PC-9 (cell line): Measurements from ENCODE around the gene SLC6A19. TPM values are rescaled to one million over a fixed set of nuclear protein-coding genes. Genes with fewer than 3 reads are reported as not detected.

ENCODE experiments used
- BruUV-seq: library from RNA; stranded (reverse); fragments of 400-500 nt; replicated peaks from 2 replicates; lab custom pipeline; 2021; lab: Mats Ljungman, UMichigan
- CTCF ChIA-PET: fragments of 300-600 bp; sonication (Branson Sonifier 250); formaldehyde crosslinking; loops from one replicate; lab custom pipeline; 2022; ENCODE audit warnings: antibody characterized with exemption; lab: Charles Lee
- POLR2A ChIA-PET: fragments of 300-600 bp; sonication (Branson Sonifier 250); formaldehyde crosslinking; loops from one replicate; lab custom pipeline; 2022; ENCODE audit warnings: antibody characterized with exemption; ENCODE audit not compliant: unreplicated experiment; lab: Charles Lee
- DNase-seq, 2 experiments: peaks; one replicate each; pipeline versions ENCODE4 v3.0.0 to v3.0.0-alpha.2; 2015 to 2022; ENCODE audit warnings: mixed read lengths in 1 of 2
- H2AFZ ChIP-seq: fragments of 200-600 bp; sonication (generic); 2 replicates; pipeline ENCODE4 v1.8.1; 2017; ENCODE audit warnings: antibody characterized with exemption
- H3F3A ChIP-seq: fragments of 200-600 bp; sonication (generic); 2 replicates; pipeline ENCODE4 v1.8.1; 2017; ENCODE audit warnings: antibody characterized with exemption, mild to moderate bottlenecking, low read depth; ENCODE audit not compliant: insufficient read depth
- H3K27ac ChIP-seq: fragments of 200-600 bp; sonication (generic); 2 replicates; pipeline ENCODE4 v1.6.1; 2016; ENCODE audit warnings: mixed run types
- H3K27me3 ChIP-seq: fragments of 200-600 bp; sonication (generic); 2 replicates; pipeline ENCODE4 v1.6.1; 2016; ENCODE audit warnings: low read depth, mixed run types; ENCODE audit not compliant: insufficient read depth
- H3K36me3 ChIP-seq: fragments of 200-600 bp; sonication (generic); 2 replicates; pipeline ENCODE4 v1.6.1; 2016; ENCODE audit warnings: low read depth, mixed run types
- H3K4me1 ChIP-seq: fragments of 200-600 bp; sonication (generic); replicated peaks from 2 replicates; pipeline ENCODE4 v1.6.1; 2016; ENCODE audit warnings: mixed run types; ENCODE audit not compliant: insufficient read depth
- H3K4me2 ChIP-seq: fragments of 200-600 bp; sonication (generic); 2 replicates; pipeline ENCODE4 v1.6.1; 2017; ENCODE audit warnings: mixed run types
- H3K4me3 ChIP-seq: fragments of 200-600 bp; sonication (generic); 2 replicates; pipeline ENCODE4 v1.6.1; 2016; ENCODE audit warnings: mixed run types
- H3K79me2 ChIP-seq: fragments of 200-600 bp; sonication (generic); 2 replicates; pipeline ENCODE4 v1.6.1; 2017; ENCODE audit warnings: low read depth, mixed run types
- H3K9me2 ChIP-seq: fragments of 200-600 bp; sonication (generic); 2 replicates; pipeline ENCODE4 v1.8.1; 2017; ENCODE audit warnings: mild to moderate bottlenecking; ENCODE audit not compliant: insufficient read depth
- H3K9me3 ChIP-seq: fragments of 200-600 bp; sonication (generic); 2 replicates; pipeline ENCODE4 v1.8.1; 2016; ENCODE audit warnings: low read depth; ENCODE audit not compliant: insufficient read depth
- H4K20me1 ChIP-seq: fragments of 200-600 bp; sonication (generic); 2 replicates; pipeline ENCODE4 v1.8.1; 2017; ENCODE audit not compliant: insufficient read depth
- CTCF ChIP-seq: fragments of 200-600 bp; sonication (generic); conservative IDR thresholded peaks from 2 replicates; pipeline ENCODE4 v1.6.1; 2017; ENCODE audit warnings: mixed run types, antibody characterized with exemption, mild to moderate bottlenecking, moderate library complexity
- EZH2 ChIP-seq: fragments of 200-600 bp; sonication (generic); IDR thresholded peaks from 2 replicates; pipeline ENCODE4 v1.8.0; 2017; ENCODE audit warnings: antibody characterized with exemption, low read depth
- intact Hi-C: fragments of 100-400 bp; cut with micrococcal nuclease; formaldehyde crosslinking; loops from one replicate; pipeline ENCODE4 v1.10.0; 2022; ENCODE audit not compliant: unreplicated experiment
- total RNA-seq: library from RNA; stranded (reverse); gene quantifications from 2 replicates; pipeline ENCODE4 v1.2.3, GENCODE V29; 2021

SLC6A19 gene
- total RNA-seq, 1 experiment from 2014 or later = not detected

DNA sequence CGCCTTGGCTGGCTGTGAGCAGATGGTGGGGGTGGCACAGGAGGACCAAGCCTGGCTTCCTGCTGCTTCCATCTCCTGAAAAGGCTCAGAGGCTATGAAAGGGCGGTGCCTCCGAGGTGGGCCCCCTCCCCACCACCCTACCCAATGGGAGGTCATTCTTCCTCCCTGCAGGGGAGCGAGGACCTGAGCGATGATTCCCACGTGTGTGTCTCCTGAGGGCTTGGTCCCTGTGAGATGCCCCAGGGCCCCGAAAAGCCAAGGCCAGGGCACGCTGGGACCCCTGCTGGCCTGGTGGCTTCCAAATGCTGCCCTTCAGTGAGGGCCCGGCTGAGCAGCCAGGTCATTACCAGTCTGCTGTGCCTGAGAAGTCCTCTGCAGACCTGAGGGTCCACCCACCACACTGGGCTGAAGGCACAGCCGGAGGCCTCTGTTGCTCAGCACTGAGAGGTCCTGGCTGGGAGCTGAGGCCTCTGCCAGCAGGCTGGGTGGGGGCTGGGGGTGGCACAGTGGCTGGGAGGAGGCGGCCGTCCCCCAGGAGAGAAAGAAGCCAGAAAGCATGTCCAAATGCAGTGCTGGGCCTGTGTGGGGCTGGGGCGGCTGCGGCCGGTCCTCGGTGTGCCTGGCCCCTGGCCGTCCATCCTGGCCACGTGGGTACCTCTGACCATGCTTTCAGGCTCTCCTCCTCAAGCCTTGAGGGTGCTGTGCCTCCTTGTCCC lies 14.0 kb upstream of the SLC6A19 start:
- Histone ChIP-seq H2AFZ (no peak overlapping the region), H3F3A (0 out of 2 replicates have a peak, but pooled peaks cover 7% of the 10 kb centered on the region), H3K27me3 (peaks cover 88% of the 10 kb centered on the region), H3K9me3 (no peaks in the 10 kb centered on the region), H3K27ac (no peak overlapping the region), H3K9me2 (no peaks in the 10 kb centered on the region), H3K4me1 (no peaks in the 10 kb centered on the region), H3K79me2 (no peaks in the 10 kb centered on the region), H3K4me2 (no peak overlapping the region), H3K36me3 (no peaks in the 10 kb centered on the region), H4K20me1 (no peaks in the 10 kb centered on the region; the same call in 1 of the 2 replicates), H3K4me3 (no peak overlapping the region)
- TF ChIP-seq CTCF (no peak), EZH2 (no peak)
- DNase-seq = no peak
- no TSS peak for BruUV-seq
- CTCF ChIA-PET = no interaction called here
- POLR2A ChIA-PET = no interaction called here
- intact Hi-C loops = no loop called here

GRCh38 chr5:1187950-1188334 lies 13.5 kb upstream of the SLC6A19 start:
- Histone ChIP-seq H3K27me3 (peaks cover 82% of the 10 kb centered on the region), H2AFZ (no peak overlapping the region), H3K9me2 (no peaks in the 10 kb centered on the region), H3K9me3 (no peaks in the 10 kb centered on the region), H3F3A (0 out of 2 replicates have a peak, but pooled peaks cover 7% of the 10 kb centered on the region), H3K4me1 (no peaks in the 10 kb centered on the region), H4K20me1 (no peaks in the 10 kb centered on the region; the same call in 1 of the 2 replicates), H3K36me3 (no peaks in the 10 kb centered on the region), H3K27ac (no peak overlapping the region), H3K4me2 (no peak overlapping the region), H3K4me3 (no peak overlapping the region), H3K79me2 (no peaks in the 10 kb centered on the region)
- no peak for TF ChIP-seq CTCF
- no peak for TF ChIP-seq EZH2
- intact Hi-C loops = no loop called here
- POLR2A ChIA-PET = no interaction called here
- BruUV-seq = no TSS peak
- DNase-seq = no peak
- CTCF ChIA-PET = no interaction called here

DNA sequence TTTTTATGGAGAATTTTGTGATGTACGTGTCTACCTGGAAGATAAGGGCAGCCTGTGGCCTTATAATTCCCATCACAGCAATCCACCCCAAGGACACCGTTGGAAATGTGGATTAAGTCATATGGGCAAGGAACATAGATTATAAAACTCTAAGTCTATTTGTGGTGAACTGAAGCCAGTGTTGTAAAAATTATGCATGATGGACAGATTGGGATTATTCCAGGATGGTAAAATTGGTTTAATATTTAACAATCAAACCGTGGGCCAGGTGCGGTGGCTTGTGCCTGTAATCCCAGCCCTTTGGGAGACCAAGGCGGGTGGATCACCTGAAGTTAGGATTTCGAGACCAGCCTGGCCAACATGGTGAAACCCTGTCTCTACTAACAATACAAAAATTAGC lies 12.9 kb upstream of the SLC6A19 start:
- H4K20me1 ChIP-seq = no peaks in the 10 kb centered on the region
- H3K79me2 ChIP-seq = no peaks in the 10 kb centered on the region
- ChIA-PET POLR2A (no interaction called here), CTCF (no interaction called here)
- no peaks in the 10 kb centered on the region for H3K4me1 ChIP-seq
- H3K4me2 ChIP-seq = no peak overlapping the region
- 0 out of 2 replicates have a peak, but pooled peaks cover 7% of the 10 kb centered on the region for H3F3A ChIP-seq
- DNase-seq = no peak
- TF ChIP-seq EZH2 = no peak
- TF ChIP-seq CTCF = no peak
- no peak overlapping the region for H3K4me3 ChIP-seq
- H3K9me2 ChIP-seq = no peaks in the 10 kb centered on the region
- intact Hi-C loops = no loop called here
- H3K36me3 ChIP-seq = no peaks in the 10 kb centered on the region
- peaks cover 82% of the 10 kb centered on the region for H3K27me3 ChIP-seq
- BruUV-seq = no TSS peak
- no peaks in the 10 kb centered on the region for H3K9me3 ChIP-seq
- no peak overlapping the region for H2AFZ ChIP-seq
- H3K27ac ChIP-seq = no peak overlapping the region
